Measurements from ENCODE around the gene COL4A1.

Gene COL4A1

DNA sequence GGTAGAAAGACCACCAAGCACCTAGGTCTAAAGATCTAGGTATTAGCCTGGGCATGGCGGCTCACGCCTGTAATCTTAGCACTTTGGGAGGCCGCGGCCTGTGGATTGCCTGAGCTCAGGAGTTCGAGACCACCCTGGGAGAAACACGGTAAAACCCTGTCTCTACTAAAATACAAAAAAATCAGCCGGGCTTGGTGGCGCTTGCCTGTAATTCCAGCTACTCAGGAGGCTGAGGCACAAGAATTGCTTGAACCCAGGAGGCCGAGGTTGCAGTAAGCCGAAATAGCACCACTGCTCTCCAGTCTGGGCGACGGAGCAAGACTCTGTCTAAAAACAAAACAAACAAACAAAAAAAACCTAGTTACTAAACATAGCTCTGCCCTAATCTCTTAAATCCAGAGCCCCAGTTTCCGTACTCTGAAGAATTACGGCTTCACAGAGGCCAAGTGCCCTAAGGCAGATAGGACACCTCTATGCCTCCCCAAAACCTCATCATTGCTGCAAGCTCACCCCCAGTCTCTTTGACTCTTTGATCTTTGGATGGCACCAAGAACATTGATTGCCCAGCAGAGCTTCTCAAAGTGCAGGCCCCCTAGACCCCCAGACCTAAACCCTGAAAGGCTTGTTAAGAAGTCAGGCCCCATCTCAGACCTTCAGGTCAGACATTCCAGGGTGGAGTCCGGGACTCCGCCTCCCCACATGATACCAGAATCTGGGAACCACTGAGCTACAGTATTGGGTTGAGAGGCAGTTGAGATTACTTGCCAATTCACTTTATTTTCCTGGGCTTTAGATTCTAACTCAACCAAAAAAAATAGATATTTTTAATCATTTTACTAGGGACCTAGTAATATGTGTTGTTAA lies 2.9 kb upstream of the COL4A1 start:
- DNase-seq (ENCODE audit: low read depth in 2 of 2, low spot score in 1 of 2): no peak

DNA sequence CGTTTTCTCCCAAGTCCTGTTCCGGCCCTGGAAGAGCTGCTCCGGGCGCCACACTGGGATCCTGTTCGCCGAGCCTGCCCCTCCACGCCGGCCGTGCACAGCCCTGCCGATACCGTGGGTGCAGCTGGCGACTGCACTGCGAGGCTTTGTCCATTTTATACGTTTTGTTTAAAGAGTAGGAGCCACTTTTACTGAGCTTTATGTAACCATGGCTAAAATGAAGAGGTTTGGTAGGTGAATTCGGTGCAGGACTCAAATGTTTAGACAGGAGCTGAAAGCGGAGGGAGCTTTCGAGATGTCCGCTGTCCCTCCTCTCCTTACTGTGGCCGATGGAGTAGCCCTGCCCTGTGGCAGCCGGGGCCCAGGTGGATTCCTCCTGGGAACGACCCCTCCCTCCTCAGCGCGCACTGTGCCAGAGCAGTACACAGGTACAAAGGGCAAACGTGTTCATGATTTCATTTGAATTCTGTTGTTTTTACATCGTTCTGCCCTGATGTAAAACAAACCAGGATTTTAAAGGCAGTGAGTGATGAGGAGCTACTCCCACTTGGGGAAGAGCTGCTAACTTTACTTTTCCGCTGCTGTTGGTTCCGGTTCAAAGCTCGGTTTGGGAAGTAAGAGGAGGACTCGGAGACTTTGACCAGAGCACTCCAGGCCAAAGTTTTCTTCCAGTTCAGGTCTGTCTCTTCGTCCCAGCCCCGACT lies 1.9 kb upstream of the COL4A1 start:
- no peak for DNase-seq (ENCODE audit: low read depth in 2 of 2, low spot score in 1 of 2)

DNA sequence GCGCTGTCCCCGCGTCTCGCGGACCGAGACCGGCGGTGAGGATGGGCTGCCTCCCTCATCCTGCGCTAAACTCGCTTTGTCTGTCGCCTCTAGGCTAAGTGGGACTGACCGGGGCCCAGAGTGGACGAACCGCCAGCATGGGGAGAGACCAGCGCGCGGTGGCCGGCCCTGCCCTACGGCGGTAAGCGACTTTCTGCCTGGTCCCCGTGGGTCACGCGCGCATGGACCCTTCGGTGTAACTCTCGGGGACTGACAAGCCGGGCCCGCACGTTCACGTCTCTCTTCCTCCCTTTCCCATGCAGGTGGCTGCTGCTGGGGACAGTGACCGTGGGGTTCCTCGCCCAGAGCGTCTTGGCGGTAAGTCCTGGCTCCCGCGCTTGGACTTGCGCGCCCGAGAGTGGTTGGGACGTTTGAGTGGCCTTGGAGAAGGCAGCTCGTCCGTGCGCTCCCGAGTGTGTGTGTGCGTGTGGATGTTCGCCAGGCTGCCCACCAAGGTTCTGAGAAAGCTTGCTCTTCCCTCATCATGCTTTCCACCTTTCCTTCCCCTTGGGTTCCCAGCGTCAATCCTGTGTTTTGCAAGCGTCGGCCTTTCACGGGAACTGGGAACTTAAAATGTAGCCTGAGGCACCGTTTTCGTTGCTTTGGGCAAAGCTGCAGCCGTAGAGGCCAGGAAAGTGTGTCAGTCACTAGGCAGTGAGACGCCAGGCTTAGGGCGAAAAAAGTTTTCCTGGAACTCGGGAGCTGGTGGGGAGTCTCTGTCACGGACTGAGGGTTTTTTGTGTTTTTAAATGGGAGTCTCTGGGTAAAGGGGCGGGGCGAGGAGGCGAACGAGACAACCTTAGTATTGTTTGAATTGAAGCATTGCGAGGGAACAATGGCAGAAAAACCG lies 1.1 kb upstream of the COL4A1 start:
- DNase-seq (ENCODE audit: low read depth in 2 of 2, low spot score in 1 of 2): no peak

DNA sequence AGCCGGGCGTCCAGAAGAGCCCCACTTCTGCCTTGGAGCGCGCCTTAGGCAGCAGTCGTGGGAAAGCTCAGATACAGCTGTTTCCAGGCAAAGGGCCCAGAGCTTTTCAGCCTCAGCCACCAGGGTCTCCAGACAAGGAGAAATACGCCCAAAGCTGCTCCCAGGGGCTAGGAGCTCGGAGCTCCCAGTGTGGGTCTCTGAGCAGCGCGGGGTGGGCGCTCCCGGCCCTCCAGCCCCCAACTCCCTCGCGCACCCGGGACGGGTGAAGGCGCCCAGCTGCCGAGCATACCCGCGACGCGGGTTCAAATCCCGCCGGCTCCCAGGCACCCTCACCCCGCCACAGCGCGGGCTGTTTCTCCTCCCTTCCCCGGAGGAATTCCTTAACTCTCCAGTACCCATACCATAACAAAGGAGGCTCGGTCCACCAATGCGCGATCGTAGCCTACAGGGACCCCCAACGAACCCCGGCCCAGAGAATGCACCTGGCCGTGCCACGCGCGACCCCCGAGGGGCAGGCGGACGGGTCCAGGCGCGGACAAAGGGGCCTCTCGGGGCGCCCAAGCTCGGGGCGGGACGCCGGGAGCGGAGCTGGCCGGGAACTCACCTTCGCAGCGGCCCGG lies 507 bp downstream of the COL4A1 start:
- no peak for DNase-seq (ENCODE audit: low read depth in 2 of 2, low spot score in 1 of 2)

DNA sequence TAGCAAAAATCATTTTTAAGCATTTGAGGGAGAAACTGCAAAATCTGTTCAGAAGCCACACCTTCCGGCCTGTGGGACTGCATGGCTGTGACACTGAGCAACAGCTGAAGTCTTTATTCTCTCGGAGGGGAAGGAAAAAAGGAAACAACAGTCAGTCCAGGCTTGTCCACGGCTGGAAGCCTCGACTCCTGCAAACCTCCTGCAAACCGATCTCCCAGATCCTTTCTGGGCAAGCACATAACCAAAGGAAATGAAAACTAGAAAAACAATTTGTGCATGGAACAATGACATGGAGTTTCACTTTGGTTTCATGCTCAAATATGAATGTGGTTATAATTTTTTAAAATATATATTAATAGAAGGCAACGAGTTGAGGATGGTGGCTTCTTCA lies 1.0 kb downstream of the COL4A1 start:
- no peak for DNase-seq (ENCODE audit: low read depth in 2 of 2, low spot score in 1 of 2)

DNA sequence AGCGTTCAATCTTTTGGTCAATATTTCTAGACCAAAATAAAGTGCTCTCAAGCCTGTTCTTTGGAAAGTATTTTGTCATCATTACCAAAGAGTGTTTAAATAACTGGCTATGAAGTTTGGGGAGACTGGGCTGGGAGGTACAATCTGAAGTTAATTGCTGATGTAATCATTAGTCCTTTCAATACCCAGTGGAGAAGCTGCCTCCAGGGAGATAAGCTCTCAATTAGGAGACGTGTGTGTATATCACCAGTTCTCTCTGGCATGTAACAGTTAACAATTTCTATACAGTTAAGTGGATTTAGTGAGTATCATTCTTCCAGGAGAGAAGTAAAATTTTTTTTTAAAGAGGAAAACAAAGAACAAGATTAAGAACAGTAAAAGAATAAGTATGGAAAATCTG lies 1.4 kb downstream of the COL4A1 start:
- DNase-seq (ENCODE audit: low read depth in 2 of 2, low spot score in 1 of 2): no peak

DNA sequence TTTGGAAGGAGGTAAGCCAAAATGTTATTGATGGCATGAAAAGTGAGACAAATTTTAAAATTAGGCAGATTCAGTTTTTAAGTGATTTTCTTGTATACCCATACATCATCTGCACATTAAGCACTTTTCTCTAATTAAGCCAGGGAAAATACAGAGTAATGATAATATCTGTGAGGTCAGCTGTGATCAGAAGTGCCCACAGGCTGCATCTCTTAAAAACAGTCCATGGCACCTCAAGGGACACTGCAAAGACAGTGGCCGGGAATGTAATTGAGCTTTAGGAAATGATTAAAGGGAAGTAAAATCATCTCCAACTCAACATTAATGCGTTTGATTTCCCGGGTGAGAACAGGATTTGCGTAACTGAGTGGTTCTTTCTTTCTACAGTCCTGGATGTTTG lies 2.0 kb downstream of the COL4A1 start:
- DNase-seq (ENCODE audit: low read depth in 2 of 2, low spot score in 1 of 2): no peak

DNA sequence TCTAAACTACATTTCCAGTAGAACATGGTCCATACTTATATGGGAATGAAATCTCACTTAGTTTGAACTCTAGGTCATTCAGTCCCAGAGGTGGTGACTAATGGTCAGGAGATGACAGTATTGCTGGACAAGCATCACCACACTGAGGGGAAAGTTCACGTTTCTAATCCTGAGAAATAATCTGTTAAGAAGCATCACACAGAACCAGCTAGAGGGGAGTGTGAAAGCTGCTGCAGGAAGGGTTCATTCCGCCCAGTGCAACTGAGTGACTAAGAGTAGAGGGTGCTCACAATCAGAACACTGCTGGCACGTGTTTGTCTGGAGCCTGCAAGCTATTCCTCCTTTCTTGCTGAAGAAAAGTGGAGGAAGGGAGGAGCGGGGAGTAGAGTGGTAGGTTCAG lies 2.7 kb downstream of the COL4A1 start:
- no peak for DNase-seq (ENCODE audit: low read depth in 2 of 2, low spot score in 1 of 2)

DNA sequence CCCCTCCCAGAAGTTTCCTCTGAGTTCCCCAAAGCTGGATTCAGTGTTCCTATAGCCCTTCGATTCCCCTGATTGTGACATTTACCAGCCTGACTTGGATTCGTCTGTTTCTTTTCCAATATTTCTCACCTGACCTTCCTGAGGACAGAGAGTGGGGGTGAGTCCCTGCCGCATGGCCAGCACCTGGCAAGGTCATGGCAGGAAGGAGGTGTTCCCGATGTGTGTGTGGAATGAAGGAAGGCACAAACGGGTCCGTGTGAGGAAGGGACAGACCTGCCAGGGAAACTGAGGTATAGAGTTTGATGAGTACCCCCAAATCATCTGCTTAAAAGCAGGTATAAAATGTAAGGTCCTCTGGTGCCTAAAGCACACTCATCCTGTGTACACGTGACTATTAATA lies 3.3 kb downstream of the COL4A1 start:
- DNase-seq (ENCODE audit: low read depth in 2 of 2, low spot score in 1 of 2): no peak

DNA sequence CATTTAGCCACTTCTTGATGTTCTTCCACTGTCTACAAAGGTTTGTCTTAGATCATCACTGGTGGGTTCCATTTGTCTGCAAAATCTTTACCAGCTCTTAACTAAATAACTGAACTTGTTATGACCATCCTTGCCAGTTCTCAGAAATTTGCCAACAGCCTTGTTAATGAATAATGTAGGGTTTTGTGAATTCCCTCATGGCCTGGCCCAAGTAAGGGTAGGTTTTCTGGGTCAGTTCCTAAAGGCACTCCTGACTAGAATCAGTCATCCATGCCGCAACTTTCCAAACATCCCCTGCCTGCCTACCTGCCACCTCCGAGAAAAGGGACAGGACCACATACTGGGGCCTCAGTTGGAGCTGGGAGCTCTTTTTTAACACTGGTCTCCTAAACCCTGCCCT lies 4.0 kb downstream of the COL4A1 start:
- no peak for DNase-seq (ENCODE audit: low read depth in 2 of 2, low spot score in 1 of 2)

DNA sequence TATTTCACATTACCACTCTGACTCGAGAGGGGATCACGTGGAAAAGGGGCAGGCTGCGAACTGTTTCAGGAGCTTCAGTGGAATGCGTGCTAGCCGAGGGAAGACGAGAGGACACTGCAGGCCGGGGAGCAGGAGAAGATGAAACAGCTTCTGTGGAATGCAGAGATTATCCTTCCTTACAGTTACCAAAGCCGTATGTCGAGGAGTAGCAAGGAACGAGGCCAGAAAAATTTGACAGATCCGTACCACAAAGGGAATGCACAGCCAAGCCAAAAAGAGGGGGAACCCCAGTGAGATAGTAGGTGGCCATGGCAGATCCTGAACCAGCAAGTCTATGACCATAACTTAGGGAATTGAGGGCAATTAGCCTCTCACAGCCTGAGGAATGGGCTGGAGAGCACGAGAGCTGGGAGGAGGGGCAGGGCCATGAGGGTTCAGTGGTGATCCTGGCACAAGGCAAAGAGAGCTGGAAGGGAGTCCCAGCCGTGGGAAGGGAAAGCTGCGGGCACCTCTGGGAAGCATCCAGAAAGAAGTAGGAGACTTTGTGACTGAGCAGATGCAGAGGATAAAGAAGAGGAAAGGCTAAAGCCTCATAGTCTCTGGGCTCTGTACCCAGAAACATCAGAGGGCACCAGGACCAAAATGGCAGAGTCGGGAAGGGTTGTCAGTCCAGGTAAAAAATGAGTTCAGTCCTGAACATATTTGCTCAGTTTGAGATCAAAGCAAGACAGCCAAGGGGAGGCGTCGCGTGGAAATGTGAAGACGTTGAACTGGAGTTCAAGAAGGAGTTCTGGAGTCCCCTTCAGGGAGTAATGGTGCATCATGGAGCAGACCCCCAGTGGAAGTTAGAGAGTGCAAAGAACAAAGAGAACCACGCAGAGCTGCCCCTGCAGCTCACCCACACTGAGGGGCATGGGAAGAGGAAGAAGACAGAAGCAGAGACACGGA lies 5.1 kb downstream of the COL4A1 start:
- no peak for DNase-seq (ENCODE audit: low read depth in 2 of 2, low spot score in 1 of 2)

DNA sequence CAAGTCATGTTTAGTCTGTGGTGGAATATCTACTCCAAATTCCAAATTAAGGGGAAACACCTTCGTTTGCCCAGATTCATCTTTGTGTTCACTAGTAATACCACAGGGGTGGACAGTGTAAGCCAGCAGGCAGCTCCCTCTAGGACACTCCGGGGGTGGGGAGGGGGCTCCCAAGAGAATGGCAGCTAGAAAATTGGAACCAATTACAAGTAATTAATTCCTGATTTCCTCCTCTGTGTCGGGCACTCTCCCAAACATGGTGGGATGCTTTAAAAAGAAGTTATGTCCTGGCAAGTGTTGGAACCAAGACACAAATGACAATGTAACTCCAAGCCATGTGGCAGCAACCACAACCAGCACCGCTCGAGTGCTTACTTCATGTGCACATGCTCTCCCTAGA lies 5.9 kb downstream of the COL4A1 start:
- DNase-seq (ENCODE audit: low read depth in 2 of 2, low spot score in 1 of 2): no peak

DNA sequence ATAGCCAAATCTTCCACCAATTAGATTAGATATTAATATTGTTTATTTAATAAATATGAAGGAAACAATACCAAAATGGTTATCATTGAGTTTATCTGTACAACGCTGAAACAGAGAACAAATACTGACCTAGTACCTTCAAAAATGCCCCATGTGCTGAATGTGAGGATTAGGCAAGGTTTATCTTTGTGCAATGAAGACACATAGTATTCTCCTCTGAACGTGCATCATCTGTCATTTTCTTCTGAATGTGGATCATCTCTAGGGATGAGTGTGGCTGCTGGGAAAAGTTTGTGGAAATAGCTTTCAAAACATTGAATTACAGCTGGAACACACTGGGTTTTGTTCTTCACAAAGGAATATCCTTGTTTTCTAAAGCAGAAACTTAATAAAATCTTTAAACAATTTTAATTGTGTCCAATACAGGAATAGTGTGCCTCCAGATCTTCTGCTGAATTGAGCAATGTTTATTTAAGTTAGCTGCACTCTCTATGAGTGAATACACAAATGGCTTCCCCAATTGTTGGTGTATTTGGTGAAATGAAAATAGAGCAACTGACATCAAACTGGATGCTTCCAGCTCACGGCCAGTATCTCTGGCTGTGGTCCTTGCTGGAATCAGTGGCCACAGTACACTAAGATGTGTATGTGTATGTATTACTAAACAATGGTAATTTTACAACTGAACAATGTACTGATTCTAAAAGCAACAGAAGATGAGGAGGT lies 6.7 kb downstream of the COL4A1 start:
- DNase-seq (ENCODE audit: low read depth in 2 of 2, low spot score in 1 of 2): no peak

DNA sequence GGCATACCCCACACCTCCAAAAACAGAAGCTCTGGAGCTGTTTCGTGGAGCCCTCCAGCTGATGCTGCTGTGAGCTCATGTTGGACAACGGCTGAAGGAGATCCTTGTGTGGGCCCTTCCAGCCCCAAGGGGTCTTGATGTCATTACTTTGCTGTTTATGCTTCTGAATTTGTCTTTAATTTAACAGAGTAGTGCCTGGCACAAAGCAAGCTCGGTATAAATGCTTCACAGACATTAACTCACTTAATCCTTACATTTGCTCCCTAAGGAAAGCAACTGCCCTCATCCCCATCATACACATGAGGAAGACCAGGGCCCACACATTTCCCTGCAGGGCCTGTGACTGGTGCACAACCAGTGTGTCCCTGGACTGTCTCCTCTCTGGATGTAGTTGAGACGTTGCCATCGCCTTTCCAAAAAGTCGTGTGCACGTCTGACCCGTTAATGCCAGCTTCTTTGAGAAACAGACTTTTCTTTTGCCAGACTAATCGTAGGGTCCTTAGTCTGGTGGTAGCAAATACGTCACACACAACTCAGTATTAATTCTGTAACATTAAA lies 7.6 kb downstream of the COL4A1 start:
- DNase-seq (ENCODE audit: low read depth in 2 of 2, low spot score in 1 of 2): no peak

DNA sequence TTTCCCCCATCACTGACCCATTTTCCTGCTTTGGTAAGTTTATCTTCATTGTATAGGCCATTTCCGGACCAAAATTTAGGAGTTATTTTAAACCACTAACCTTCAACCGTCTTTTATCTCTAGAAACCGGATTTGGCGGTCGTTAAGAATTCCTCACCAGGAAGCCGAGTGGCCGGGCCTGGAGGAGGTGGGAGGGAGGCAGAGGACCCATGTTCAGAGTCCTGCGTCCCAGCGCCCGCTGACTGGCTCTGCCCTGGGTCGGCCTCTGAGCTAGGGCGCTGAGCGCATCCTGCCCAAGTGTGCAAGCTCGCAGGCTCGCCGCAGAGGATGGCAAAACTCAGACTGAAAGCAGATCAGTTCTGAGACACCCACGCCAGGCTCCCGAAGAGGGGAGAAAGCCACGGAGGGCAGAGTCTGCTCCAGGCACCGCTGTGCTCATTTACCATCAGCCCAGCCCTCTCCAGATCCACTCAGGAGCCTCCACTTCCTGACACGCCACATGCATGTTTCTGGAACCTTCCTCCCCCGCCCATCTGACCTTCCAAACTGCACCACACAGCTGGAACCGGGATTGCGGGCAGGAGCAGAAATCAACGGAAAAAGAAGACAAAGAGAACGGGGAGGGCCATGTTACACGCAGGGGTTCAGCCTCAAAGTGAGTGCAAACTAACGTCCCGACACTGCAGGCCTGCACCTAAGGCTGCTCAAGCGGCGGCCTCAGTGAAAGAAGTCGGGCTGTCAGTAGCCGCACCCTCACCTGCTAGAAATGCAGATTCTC lies 8.3 kb downstream of the COL4A1 start:
- no peak for DNase-seq (ENCODE audit: low read depth in 2 of 2, low spot score in 1 of 2)

DNA sequence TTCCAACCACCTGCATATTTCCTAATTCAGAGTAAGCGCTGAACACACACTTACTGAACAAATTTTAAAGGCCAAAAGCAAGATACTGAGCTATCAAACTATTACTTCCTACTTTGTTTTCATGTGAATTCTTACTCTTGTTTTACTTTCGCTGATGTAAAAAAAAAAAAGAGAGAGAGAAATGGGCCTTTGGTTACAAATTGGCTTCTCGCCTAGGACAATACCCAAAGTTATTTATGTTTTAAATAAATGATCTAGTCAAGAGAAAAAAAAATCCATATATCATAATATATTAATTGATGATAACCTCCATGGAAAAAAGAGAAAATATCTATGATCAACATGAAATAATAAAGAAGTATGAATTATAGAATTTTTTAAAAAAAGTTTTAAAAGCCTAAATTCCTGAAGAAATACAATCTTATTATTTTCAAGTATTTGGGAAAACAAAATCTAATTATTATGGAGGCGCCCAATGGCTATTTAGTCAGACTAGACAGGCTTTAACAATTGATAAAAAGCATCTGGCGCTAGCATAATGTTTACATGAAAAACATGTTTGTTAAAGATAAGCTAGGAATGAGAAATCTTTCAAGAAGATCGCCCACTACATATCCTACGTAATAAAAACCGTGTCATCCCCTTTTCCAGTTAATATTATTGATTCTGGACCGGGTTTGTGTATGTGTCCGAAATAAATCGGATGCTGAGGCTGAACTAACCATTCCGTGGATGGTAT lies 9.0 kb downstream of the COL4A1 start:
- DNase-seq (ENCODE audit: low read depth in 2 of 2, low spot score in 1 of 2): no peak

DNA sequence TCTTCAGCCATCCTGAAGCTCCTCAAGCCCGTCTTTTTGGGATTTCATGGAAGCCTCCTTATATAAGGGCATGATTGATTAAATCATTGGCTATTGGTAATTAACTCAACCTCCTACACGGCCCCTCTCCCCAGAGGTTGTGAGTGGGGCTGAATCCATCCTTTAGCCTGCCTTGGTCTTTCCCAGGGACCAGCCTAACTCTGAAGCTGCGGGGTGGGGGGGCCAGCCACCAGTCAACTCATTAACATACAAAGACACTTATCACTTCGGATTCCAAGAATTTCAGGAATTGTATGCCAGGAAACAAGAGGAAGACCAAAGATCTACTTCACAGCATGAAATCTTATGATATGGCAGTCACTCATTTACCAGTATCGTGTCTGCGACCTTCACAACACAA lies 9.9 kb downstream of the COL4A1 start:
- no peak for DNase-seq (ENCODE audit: low read depth in 2 of 2, low spot score in 1 of 2)

DNA sequence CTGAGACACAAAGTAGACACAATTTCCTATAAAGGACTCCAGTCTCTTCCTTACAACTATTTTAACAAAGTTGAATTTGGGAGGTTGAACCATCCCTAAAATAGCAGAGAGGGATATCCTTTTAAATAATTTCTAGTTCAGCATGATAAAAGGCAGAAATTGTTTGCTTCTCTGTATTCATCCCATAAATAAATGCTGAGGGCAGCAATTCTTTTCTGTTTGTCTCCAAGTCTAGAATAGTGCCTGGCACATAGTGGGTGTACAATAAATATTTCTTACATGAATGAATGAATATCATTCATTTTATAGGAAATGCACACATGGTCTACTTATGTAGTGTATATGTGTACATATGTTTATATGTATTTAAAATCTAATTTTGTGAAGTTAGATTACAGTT lies 12.3 kb downstream of the COL4A1 start:
- no peak for DNase-seq (ENCODE audit: low read depth in 2 of 2, low spot score in 1 of 2)
